Measurements from ENCODE around the gene ATP2A2.
"Not testable (repeated sequence)": the region's sequence is repeated elsewhere in the genome, so short reads cannot be mapped to it uniquely, and the experiment has no call there.

The ATP2A2 gene

GRCh38 chr12:110301065-110301806 lies 20.2 kb downstream of the ATP2A2 start:
- no peak for DNase-seq

GRCh38 chr12:110304061-110304551 lies 23.1 kb downstream of the ATP2A2 start:
- no peak for DNase-seq

- no peak for DNase-seq
Observed at GRCh38 chr12:110307372-110307771, 26.3 kb downstream of the ATP2A2 start.

GRCh38 chr12:110310763-110311162 lies 29.7 kb downstream of the ATP2A2 start:
- DNase-seq, result no peak

- DNase-seq, result no peak
Observed at GRCh38 chr12:110311903-110312302, 30.9 kb downstream of the ATP2A2 start.

GRCh38 chr12:110312581-110313360 lies 31.7 kb downstream of the ATP2A2 start:
- DNase-seq, result no peak

- no peak for DNase-seq
Observed at GRCh38 chr12:110314308-110314707, 33.3 kb downstream of the ATP2A2 start.

- no peak for DNase-seq
Observed at GRCh38 chr12:110316861-110317260, 35.8 kb downstream of the ATP2A2 start.

- DNase-seq, result no peak
Observed at GRCh38 chr12:110317911-110318310, 36.9 kb downstream of the ATP2A2 start.

GRCh38 chr12:110320550-110320949 lies 39.5 kb downstream of the ATP2A2 start:
- DNase-seq, result no peak

GRCh38 chr12:110329710-110330109 lies 48.7 kb downstream of the ATP2A2 start:
- no peak for DNase-seq

- no peak for DNase-seq
Observed at GRCh38 chr12:110330124-110330523, 49.1 kb downstream of the ATP2A2 start.

- no peak for DNase-seq
Observed at GRCh38 chr12:110330544-110330943, 49.5 kb downstream of the ATP2A2 start.

- DNase-seq, result no peak
Observed at GRCh38 chr12:110333201-110333600, 52.2 kb downstream of the ATP2A2 start.

GRCh38 chr12:110335481-110336045 lies 54.5 kb downstream of the ATP2A2 start:
- no peak for DNase-seq

GRCh38 chr12:110337912-110338710 lies 57.1 kb downstream of the ATP2A2 start:
- no peak for DNase-seq

- DNase-seq, result no peak
Observed at GRCh38 chr12:110338754-110339153, 57.7 kb downstream of the ATP2A2 start.

GRCh38 chr12:110339184-110339952 lies 58.3 kb downstream of the ATP2A2 start:
- DNase-seq, result no peak

GRCh38 chr12:110340261-110340660 lies 59.2 kb downstream of the ATP2A2 start:
- DNase-seq, result not testable (repeated sequence)

GRCh38 chr12:110340706-110341105 lies 59.7 kb downstream of the ATP2A2 start:
- no peak for DNase-seq

GRCh38 chr12:110342157-110342556 lies 61.1 kb downstream of the ATP2A2 start:
- DNase-seq, result no peak

GRCh38 chr12:110343114-110343513 lies 62.1 kb downstream of the ATP2A2 start:
- DNase-seq, result no peak

Data from KG1 (cell line).